Thyroid gland (tissue), 4 donors: ENCODE measurements around the gene IFT57. TPM values are rescaled to one million over a fixed set of nuclear protein-coding genes. Genes with fewer than 3 reads are reported as not detected.
"Not testable (repeated sequence)": the region's sequence is repeated elsewhere in the genome, so short reads cannot be mapped to it uniquely, and the experiment has no call there.

Source experiments
- DNase-seq, 2 donors: peaks; one replicate each; pipeline ENCODE4 v3.0.0-alpha.2; 2019
- H3K27ac ChIP-seq, 3 donors: fragments of 200-600 bp; sonication (generic); 1 replicate in 2 of 3; 2 replicates in 1 of 3; pipeline ENCODE4 v1.5.1; 2016 to 2019; ENCODE audit warnings: mild to moderate bottlenecking in 1 of 3, moderate library complexity in 1 of 3
- H3K27me3 ChIP-seq: fragments of 200-600 bp; sonication (generic); one replicate; pipeline ENCODE4 v1.5.1; 2019
- H3K36me3 ChIP-seq, 2 donors: fragments of 200-600 bp; sonication (generic); one replicate each; pipeline ENCODE4 v1.5.1; 2016 to 2019
- H3K4me1 ChIP-seq, 2 donors: fragments of 200-600 bp; sonication (generic); one replicate each; pipeline ENCODE4 v1.5.1; 2017 to 2019
- H3K4me3 ChIP-seq, 3 donors: fragments of 200-600 bp; sonication (generic); replicated peaks in 1 of 3; 1 replicate in 2 of 3; 2 replicates in 1 of 3; pipeline ENCODE4 v1.5.1; 2016; ENCODE audit warnings: mild to moderate bottlenecking in 1 of 3
- H3K9me3 ChIP-seq: fragments of 200-600 bp; sonication (generic); one replicate; pipeline ENCODE4 v1.5.1; 2017
- CTCF ChIP-seq, 6 experiments: fragments of 200-600 bp in 3 of 6; fragments of 450-650 bp in 3 of 6; sonication (generic) in 3 of 6; IDR thresholded peaks; one replicate each; pipeline ENCODE4 v1.5.1; 2016 to 2019; ENCODE audit warnings: antibody characterized with exemption in 6 of 6, mild to moderate bottlenecking in 2 of 6, inconsistent platforms in 1 of 6, moderate library complexity in 1 of 6
- POLR2A ChIP-seq, 2 donors: fragments of 450-650 bp; IDR thresholded peaks; one replicate each; pipeline ENCODE4 v1.6.1; 2017; ENCODE audit warnings: antibody characterized with exemption in 2 of 2, mild to moderate bottlenecking in 2 of 2, moderate library complexity in 1 of 2
- WGBS, 2 donors: methylation state at CpG; one replicate each; pipeline ENCODE4 v1.1.5; 2017; 5-methylcytosine and 5-hydroxymethylcytosine counted together
- intact Hi-C: fragments of 100-400 bp; cut with DNase I; formaldehyde crosslinking; loops from one replicate; pipeline ENCODE4 v1.15.1; 2023
- total RNA-seq, 4 donors: library from RNA; depleted of rRNA; stranded (reverse); fragments of >200 nt; gene quantifications; one replicate each; pipeline ENCODE4 v1.2.3, GENCODE V29; 2016

The IFT57 gene
- total RNA-seq, 4 donors from 2014 or later, result 80.1 to 139 (median 87.4) TPM

- no peaks in the 10 kb centered on the region for H3K4me1 ChIP-seq
- intact Hi-C loops, result no loop called here
- H3K27me3 ChIP-seq, result no peaks in the 10 kb centered on the region
- no peak overlapping the region for H3K27ac ChIP-seq
- no peak for DNase-seq
- no peaks in the 10 kb centered on the region for H3K36me3 ChIP-seq
- 93 to 94% methylated on average over 4 of the region's 4 CpGs for WGBS, 2 donors
- H3K9me3 ChIP-seq, result no peaks in the 10 kb centered on the region
- no peak for TF ChIP-seq CTCF (IDR thresholded peaks at IDR 0.05)
- TF ChIP-seq POLR2A (IDR thresholded peaks at IDR 0.05), result no peak
- no peak overlapping the region for H3K4me3 ChIP-seq
Observed at GRCh38 chr3:108156312-108156853, 65.8 kb downstream of the IFT57 start.

GRCh38 chr3:108155642-108156041 is 66.6 kb downstream of the IFT57 start:
- H3K4me1 ChIP-seq, H3K4me3 ChIP-seq, H3K9me3 ChIP-seq, H3K27ac ChIP-seq, H3K27me3 ChIP-seq, intact Hi-C loops, H3K36me3 ChIP-seq, DNase-seq: not testable (repeated sequence)
- 97 to 100% methylated on average over 4 of the region's 4 CpGs for WGBS, 2 donors

GRCh38 chr3:108153451-108153981 is 68.7 kb downstream of the IFT57 start:
- H3K27me3 ChIP-seq, result no peaks in the 10 kb centered on the region
- no peak for TF ChIP-seq POLR2A (IDR thresholded peaks at IDR 0.05)
- peak in 2 of 6 experiments; percentile 32 to 34 for TF ChIP-seq CTCF (IDR thresholded peaks at IDR 0.05)
- H3K4me1 ChIP-seq, result no peaks in the 10 kb centered on the region
- no peaks in the 10 kb centered on the region for H3K9me3 ChIP-seq
- no peak overlapping the region for H3K27ac ChIP-seq
- peak in 1 of 2 donors; percentile 34 for DNase-seq
- intact Hi-C loops, result no loop called here
- H3K4me3 ChIP-seq, result no peak overlapping the region
- no peaks in the 10 kb centered on the region for H3K36me3 ChIP-seq
- 79 to 87% methylated on average over 7 of the region's 7 CpGs for WGBS, 2 donors

GRCh38 chr3:108152274-108152673 is 70.0 kb downstream of the IFT57 start:
- DNase-seq, result no peak
- Histone ChIP-seq H3K9me3 (no peaks in the 10 kb centered on the region), H3K27me3 (no peaks in the 10 kb centered on the region), H3K4me3 (no peak overlapping the region), H3K36me3 (no peaks in the 10 kb centered on the region), H3K4me1 (no peaks in the 10 kb centered on the region), H3K27ac (no peak overlapping the region)
- 83 to 94% methylated on average over 3 of the region's 3 CpGs for WGBS, 2 donors
- intact Hi-C loops, result no loop called here
- TF ChIP-seq CTCF (IDR thresholded peaks at IDR 0.05), result no peak

GRCh38 chr3:108150200-108150599 is 72.0 kb downstream of the IFT57 start:
- 81 to 85% methylated on average over 10 of the region's 10 CpGs for WGBS, 2 donors
- H3K27me3 ChIP-seq, result no peaks in the 10 kb centered on the region
- no peaks in the 10 kb centered on the region for H3K9me3 ChIP-seq
- H3K36me3 ChIP-seq, result no peaks in the 10 kb centered on the region
- intact Hi-C loops, result no loop called here
- DNase-seq, result no peak
- TF ChIP-seq CTCF (IDR thresholded peaks at IDR 0.05), result no peak
- no peak for TF ChIP-seq POLR2A (IDR thresholded peaks at IDR 0.05)
- H3K4me1 ChIP-seq, result no peaks in the 10 kb centered on the region
- no peak overlapping the region for H3K4me3 ChIP-seq
- no peak overlapping the region for H3K27ac ChIP-seq
